ENCODE measurements around the gene ZNF275.

- TF ChIP-seq CTCF (IDR thresholded peaks at IDR 0.05; ENCODE audit: insufficient read depth, low read depth, low read length) (no peak), EZH2 (IDR thresholded peaks at IDR 0.05; ENCODE audit: insufficient read depth, low read length) (no peak)
Observed at GRCh38 chrX:153372949-153373348, 39.0 kb downstream of the ZNF275 start.

Measured in astrocyte (in vitro differentiated cells and primary cell).